ENCODE data around the gene PCGF5. TPM values are rescaled to one million over a fixed set of nuclear protein-coding genes. Genes with fewer than 3 reads are reported as not detected.

The PCGF5 gene
- polyA plus RNA-seq, 1 donor from 2014 or later: 81.7 TPM

DNA sequence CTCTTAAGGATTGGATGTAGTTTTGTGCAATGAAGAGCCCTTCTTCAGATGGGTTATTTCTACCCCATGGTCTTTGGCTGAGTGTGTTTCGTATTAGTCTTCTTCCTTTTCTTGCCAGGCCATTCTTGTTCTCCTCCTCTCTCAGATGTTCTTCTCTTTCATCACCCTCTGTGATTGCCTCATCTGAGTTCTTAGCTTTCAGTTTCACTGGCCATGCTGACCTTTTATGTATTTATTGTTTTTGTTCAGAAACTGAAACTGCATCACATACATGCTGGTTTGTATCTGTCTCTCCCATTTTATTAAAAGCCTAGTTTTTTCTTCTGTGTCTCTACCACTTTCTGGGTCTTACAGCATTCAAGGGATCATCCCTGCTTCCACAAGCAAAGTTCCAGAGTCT is 21.7 kb upstream of the PCGF5 start:
- no peaks in the 10 kb centered on the region for H3K27me3 Mint-ChIP-seq
- peak overlapping the region; percentile 0 to 78 (median 14) for H3K4me3 Mint-ChIP-seq
- peaks cover 0 to 3% (median 0%) of the 10 kb centered on the region in 3 donors for H3K9me3 Mint-ChIP-seq
- peak overlapping the region; percentile 34 to 96 (median 95) for H3K27ac Mint-ChIP-seq
- H3K4me1 Mint-ChIP-seq: peaks cover 62 to 81% (median 64%) of the 10 kb centered on the region in 3 donors
- H3K36me3 Mint-ChIP-seq: peaks cover 3% of the 10 kb centered on the region

DNA sequence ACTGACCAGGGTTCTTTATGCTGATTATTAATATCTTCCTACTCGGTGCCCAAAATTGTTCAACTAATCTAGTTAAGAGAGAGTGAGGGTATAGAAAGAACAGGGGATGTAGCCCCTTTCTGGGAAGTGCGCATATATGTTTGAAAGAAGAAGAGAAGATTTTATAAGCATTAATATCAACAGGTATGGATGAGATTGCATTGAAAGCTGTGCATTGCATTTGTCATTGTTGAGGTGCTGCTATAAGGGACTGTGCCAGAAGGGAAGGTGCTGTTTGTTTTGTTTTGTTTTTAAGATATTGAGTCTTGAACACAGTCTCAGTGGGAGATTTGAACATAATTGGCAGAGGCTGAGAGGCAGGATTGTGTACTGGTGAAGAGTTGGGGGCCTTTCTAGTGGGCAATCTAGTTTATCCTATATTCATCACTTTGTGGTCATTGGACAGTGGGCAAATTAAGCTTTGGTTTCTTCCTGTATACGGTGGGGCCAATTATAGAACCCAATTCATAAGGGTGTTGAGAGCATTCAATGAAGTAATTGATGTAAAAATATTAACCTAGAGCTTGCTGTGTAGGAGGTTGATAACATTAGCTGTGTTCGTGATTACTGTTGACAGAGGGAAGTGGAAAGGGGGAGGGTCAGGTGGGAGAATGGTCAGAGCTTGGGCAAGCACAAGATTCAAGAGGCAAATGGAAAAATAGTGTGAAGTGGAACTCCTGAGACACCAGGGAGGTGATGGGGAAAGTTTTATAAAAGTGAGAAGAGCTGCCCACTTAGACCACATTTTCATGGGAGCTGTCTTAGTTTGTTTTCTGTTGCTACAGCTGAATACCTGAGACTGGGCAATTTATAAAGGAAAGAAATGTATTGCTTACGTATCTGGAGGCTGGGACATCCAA is 19.9 kb upstream of the PCGF5 start:
- Mint-ChIP-seq H3K36me3 (peaks cover 5% of the 10 kb centered on the region), H3K4me3 (peak overlapping the region; percentile 68 to 88 (median 74)), H3K27me3 (no peaks in the 10 kb centered on the region), H3K9me3 (no peaks in the 10 kb centered on the region), H3K27ac (peak overlapping the region; percentile 34 to 96 (median 90)), H3K4me1 (peaks cover 59 to 79% (median 62%) of the 10 kb centered on the region in 3 donors)

DNA sequence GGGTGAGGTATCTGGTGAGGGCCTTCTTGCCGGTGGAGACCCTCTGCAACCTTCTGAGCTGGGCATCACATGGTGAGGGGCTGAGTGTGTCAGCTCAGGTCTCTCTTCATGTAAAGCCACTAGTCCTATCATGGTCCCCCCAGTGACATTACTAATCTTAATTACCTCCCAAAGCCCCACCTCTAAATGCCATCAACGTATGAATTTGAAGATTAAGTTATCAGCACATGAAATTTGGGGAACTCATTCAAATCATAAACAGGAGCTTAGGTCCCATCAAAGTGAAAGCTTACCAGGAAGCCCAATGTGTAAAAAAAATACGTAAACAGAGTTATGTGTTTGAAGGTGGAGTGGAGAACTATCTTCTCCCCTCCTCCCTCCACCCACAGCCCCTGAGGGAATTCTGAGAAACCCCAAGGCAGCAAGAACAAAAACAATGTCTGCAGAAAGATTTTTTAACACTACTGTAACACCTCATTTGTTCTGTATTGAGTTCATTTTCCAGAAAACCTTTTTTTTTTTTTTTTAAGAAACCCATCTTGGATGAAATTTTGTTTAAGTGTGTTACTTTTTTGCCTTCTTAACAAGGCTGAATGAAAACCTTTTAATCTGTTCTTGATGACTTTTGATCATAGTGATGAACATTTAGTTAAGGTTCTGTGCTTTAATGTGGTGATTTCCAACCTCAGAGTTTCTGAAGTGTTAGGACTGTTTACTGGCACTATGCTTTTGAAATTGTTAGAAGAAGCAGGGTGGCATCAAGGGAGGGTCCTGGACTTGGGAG is 19.1 kb upstream of the PCGF5 start:
- Mint-ChIP-seq H3K9me3 (no peaks in the 10 kb centered on the region), H3K27me3 (no peaks in the 10 kb centered on the region), H3K27ac (peak overlapping the region; percentile 34 to 92 (median 90)), H3K36me3 (peaks cover 5% of the 10 kb centered on the region), H3K4me1 (peaks cover 62 to 78% (median 65%) of the 10 kb centered on the region in 3 donors), H3K4me3 (peak overlapping the region; percentile 68 to 88 (median 74))

DNA sequence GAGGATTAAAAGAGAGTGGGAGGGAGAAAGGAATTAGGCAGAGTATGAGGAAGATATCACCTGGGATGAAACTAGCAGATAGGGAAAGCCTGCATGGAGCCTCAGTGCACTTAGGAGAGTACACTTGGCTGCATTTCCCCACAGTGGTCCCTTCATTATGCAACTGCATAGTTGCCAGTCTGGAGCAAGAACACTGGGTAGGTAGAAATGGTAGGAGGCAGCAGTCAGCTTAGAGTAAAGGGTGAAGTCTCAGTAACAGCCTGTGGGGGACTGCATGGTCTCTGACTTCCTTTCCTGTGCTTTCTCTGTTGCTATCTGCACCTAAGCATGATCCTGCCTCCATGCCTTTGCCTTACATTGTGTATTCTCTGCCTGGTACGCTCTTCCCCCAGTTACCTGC is 14.0 kb upstream of the PCGF5 start:
- Mint-ChIP-seq H3K4me1 (peaks cover 57 to 71% (median 64%) of the 10 kb centered on the region in 3 donors), H3K4me3 (peak overlapping the region in 3 of 4 donors; percentile 19 to 52 (median 48)), H3K27me3 (no peaks in the 10 kb centered on the region), H3K27ac (peak overlapping the region in 1 of 3 donors; percentile 34), H3K9me3 (no peaks in the 10 kb centered on the region), H3K36me3 (peaks cover 6% of the 10 kb centered on the region)

DNA sequence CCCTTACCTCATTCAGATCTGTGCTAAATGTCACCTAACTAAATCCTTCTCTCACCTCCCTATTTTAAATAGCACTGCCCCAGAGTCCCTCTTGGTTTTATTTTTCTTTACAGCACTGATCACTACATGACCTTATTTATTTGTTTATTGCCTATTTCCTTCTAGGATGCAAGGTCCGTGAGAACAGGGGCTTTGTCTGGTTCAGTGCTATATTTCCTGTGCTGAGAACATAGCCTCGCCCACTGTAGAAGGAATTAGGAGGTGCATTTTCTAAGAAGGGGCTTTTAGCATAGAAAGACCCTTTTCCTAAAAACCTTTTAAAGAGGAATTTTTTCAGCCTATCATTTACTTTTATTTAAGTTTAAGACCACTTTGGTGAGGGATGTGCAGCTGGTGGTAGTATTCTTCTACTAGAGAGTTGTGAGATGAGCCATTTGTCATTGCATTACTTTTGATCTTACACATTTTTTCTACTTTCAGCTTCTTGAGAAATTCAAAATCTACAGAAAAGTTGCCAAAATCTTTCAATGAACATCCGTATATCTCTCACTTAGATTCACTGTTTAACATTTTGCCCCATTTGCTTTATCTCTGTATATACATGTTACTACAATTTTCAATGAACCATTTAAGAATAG is 13.5 kb upstream of the PCGF5 start:
- peaks cover 53 to 70% (median 63%) of the 10 kb centered on the region in 3 donors for H3K4me1 Mint-ChIP-seq

DNA sequence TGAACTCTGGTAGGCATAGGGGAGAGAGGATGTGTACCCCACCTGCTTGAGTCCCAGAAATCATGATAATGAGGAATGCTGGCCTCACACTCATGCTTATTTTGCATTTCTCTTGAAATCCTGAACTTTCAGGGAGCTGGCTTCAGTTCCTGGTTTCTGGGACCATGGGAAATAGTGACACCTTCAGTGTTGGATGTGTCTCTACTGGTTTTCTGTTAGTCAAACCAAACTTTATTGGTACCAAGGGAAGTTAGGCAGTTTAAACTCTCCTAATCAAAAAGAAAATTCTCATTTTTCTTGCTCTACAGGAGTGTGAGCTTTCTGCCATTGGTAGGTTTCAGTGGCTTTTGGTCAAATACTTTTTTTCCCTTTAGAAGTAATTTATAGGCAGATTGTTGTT is 11.8 kb upstream of the PCGF5 start:
- H3K4me3 Mint-ChIP-seq: no peak overlapping the region
- no peaks in the 10 kb centered on the region for H3K9me3 Mint-ChIP-seq
- H3K36me3 Mint-ChIP-seq: peaks cover 6% of the 10 kb centered on the region
- H3K4me1 Mint-ChIP-seq: peaks cover 43 to 63% (median 56%) of the 10 kb centered on the region in 3 donors
- H3K27me3 Mint-ChIP-seq: no peaks in the 10 kb centered on the region
- H3K27ac Mint-ChIP-seq: peak overlapping the region in 2 of 3 donors; percentile 26 to 35

More for the DNA sequence above, 13.5 kb upstream of the PCGF5 start:
- no peaks in the 10 kb centered on the region for H3K9me3 Mint-ChIP-seq
- H3K27ac Mint-ChIP-seq: peak overlapping the region in 1 of 3 donors; percentile 34
- H3K4me3 Mint-ChIP-seq: peak overlapping the region in 2 of 4 donors; percentile 48 to 52
- no peaks in the 10 kb centered on the region for H3K27me3 Mint-ChIP-seq
- H3K36me3 Mint-ChIP-seq: peaks cover 6% of the 10 kb centered on the region

DNA sequence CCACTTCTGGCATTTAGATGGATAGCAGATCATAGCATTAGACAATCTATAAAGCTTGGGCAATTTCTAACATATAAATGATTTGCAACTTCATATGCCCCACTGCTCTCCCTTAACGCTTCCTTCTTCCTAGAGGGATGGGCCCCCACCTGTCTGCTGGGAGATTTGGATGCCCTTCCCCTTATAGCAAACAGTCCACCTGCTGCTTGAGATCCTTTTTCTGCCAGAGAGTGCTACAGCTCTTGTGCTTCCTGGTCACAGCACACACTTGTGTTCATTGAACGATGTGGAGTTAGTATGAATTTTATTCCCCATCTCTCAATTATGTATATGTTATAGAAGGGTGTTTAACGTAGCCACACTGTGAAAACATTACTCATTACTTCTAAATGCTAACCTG is 10.4 kb upstream of the PCGF5 start:
- Mint-ChIP-seq H3K27me3 (no peaks in the 10 kb centered on the region), H3K4me1 (peaks cover 47 to 68% (median 60%) of the 10 kb centered on the region in 3 donors), H3K9me3 (no peaks in the 10 kb centered on the region), H3K36me3 (peaks cover 6% of the 10 kb centered on the region), H3K27ac (peak overlapping the region; percentile 33 to 84 (median 59)), H3K4me3 (peak overlapping the region; percentile 1 to 85 (median 40))

DNA sequence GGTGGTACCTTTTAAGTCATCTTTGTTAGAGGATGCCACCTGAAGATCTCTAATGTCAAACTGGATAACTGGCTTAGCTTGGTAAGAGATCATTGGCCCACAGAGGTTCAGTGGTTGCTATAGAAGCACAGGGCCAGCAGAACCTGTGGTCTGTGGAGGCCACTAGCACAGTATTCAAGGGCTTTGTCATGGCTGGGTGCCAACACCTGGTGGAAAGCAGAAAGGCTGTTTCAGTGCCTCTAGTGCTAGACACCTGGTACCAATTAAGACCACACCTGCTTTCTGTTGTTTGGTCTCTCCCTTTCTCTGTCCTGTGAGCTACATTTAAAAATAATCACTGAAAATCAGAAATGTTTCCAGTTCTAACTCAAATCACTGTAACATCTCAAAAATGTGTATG is 10.0 kb upstream of the PCGF5 start:
- peak overlapping the region in 3 of 4 donors; percentile 30 to 85 (median 45) for H3K4me3 Mint-ChIP-seq

DNA sequence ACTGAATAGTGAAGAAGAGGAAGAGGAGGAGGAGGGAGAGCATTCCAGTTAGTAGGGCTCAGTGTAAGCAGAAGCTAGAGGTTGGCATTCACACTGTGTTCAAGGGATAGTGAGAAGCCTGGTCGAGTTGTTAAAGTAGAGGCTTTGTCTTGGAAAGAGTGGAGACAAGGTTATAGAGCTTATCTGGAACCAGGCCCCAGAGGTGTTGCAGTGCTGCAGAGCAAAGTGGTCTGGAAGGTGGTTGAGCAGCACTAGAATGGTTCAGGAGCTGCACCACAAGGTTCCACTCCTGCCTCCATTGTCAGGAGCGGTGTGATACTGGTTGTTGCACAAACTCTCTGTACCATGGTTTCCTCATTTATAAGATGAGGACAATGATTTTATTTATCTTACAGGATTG is 8.8 kb upstream of the PCGF5 start:
- Mint-ChIP-seq H3K9me3 (no peaks in the 10 kb centered on the region), H3K4me1 (peaks cover 55 to 66% (median 56%) of the 10 kb centered on the region in 3 donors), H3K27ac (peak overlapping the region in 2 of 3 donors; percentile 7 to 61), H3K4me3 (peak overlapping the region in 2 of 4 donors; percentile 25 to 47), H3K27me3 (no peaks in the 10 kb centered on the region), H3K36me3 (peaks cover 4% of the 10 kb centered on the region)

More for the DNA sequence above, 10.0 kb upstream of the PCGF5 start:
- H3K4me1 Mint-ChIP-seq: peaks cover 51 to 66% (median 58%) of the 10 kb centered on the region in 3 donors
- H3K9me3 Mint-ChIP-seq: no peaks in the 10 kb centered on the region
- no peaks in the 10 kb centered on the region for H3K27me3 Mint-ChIP-seq
- peaks cover 5% of the 10 kb centered on the region for H3K36me3 Mint-ChIP-seq
- H3K27ac Mint-ChIP-seq: peak overlapping the region; percentile 33 to 84 (median 59)

DNA sequence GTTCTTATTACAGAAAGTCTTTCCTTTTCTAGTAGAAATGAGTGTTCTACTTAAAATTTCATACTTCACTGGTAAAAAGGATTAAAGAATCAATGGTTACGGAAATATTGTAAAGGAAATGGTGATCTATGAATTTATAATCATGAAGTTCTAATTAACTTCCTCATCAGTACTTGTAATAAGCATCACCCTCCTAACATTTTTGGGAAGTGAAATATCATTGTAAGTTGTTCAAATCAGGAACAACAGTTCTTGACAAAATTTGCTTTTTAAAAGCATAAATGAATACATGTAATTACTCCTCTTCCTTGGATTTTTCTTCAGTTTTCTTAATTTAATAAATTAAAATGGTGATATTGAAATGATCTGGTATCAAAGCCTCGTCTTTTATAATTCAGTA is 5.6 kb upstream of the PCGF5 start:
- H3K4me1 Mint-ChIP-seq: peaks cover 41 to 53% (median 44%) of the 10 kb centered on the region in 3 donors

DNA sequence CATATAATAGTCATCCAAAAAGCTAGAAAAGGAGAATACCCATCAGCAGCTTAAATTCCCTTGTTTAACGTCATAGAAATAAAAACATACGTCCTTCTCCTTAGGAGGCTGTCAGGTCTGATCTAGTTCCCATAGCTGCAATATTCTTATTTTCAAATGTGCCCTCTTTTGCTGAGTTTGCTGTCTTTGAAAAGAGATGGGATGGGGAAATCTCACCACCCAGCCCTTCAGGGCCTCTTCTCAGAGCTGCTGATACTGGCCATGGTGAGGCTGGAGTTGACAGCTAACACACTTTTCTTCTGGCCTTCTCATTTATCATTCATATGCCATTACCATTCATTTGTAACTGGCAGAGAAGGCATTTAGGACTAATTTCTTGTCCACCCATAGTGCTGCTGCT is 5.1 kb upstream of the PCGF5 start:
- no peak overlapping the region for H3K27ac Mint-ChIP-seq
- no peaks in the 10 kb centered on the region for H3K36me3 Mint-ChIP-seq
- no peaks in the 10 kb centered on the region for H3K9me3 Mint-ChIP-seq
- H3K4me1 Mint-ChIP-seq: peaks cover 39 to 52% (median 43%) of the 10 kb centered on the region in 3 donors
- H3K4me3 Mint-ChIP-seq: peak overlapping the region in 1 of 4 donors; percentile 56
- no peaks in the 10 kb centered on the region for H3K27me3 Mint-ChIP-seq

More for the DNA sequence above, 5.6 kb upstream of the PCGF5 start:
- peaks cover 3% of the 10 kb centered on the region for H3K36me3 Mint-ChIP-seq
- H3K27ac Mint-ChIP-seq: peak overlapping the region in 1 of 3 donors; percentile 11
- H3K4me3 Mint-ChIP-seq: peak overlapping the region in 3 of 4 donors; percentile 8 to 81 (median 41)
- H3K27me3 Mint-ChIP-seq: no peaks in the 10 kb centered on the region
- no peaks in the 10 kb centered on the region for H3K9me3 Mint-ChIP-seq

DNA sequence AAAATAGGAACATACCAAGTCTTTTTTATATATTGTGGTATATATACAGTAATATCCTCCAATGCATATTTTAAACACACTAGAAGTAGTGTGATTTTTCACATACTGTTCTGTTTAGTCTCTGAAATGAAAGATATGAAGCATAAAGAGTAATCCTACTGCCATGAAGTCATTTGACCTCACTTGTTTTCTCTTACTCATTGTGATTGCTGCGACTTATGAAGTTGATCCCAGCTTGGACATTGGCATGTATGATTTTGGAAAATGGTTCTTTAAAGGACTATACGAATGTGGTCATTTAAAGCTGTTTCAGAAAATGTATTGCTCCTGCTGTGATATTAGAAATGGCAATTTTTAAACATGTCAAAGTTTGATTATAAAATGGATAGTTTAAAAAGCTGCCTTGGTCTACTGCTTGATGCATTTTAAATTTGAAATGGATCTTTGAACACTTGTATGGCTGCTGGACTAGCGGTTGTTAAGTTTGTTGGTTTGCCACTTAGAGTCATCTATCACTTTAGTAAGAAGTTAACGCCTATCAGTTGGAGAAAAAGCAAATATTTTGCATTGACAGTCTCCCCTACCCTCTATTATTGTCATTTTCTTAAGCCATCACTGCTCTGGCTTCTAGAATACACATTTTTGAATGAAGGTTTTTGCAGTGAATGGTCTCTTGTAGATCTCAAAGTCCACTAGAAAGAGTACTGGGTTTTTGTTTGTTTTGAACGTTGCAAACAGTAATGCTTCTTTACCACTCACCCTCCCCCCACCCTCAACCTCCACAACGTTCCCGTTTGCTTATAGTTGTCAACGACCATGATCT is 881 bp upstream of the PCGF5 start:
- Mint-ChIP-seq H3K36me3 (peaks cover 7% of the 10 kb centered on the region), H3K27ac (peak overlapping the region; percentile 92 to 98 (median 95)), H3K9me3 (no peaks in the 10 kb centered on the region), H3K4me1 (peaks cover 43 to 54% (median 54%) of the 10 kb centered on the region in 3 donors), H3K4me3 (peak overlapping the region; percentile 81 to 92 (median 90)), H3K27me3 (no peaks in the 10 kb centered on the region)

DNA sequence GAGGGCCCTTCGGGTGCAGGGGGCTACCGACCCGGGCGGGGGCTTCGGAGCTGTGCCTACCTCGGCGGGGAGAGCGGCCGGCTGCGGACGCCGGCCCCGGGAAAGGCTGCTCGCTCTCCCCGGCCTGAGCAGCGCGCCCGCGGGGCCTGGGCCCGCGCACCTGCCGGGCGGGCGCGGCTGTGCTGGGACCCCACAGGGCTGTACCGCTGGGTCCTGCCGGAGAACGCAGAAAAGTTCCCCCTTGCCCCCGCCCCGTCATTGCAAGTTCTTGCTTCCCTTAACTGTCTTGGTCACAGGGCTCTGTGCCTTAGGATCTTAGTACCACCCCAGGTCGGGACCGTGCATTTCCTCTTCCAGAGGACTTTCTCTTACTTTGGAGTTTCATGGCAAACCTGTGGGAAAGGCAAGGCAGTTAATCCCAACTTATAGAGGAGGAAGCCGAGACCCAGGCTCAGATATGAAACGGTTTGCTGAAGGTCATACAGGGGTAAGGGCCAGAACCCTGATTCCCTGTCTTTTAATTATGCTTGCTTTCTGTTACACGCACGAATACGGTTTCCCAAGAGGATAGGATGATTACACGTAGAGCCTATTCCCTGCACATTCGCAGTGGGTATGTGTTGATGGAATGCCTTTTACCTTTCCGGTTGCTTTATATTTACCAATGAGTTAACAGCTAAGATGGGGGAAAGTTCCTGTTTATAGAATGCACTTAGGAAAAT is 652 bp downstream of the PCGF5 start:
- Mint-ChIP-seq H3K4me3 (peak overlapping the region; percentile 89 to 95 (median 92)), H3K4me1 (peaks cover 37 to 50% (median 43%) of the 10 kb centered on the region in 3 donors), H3K27me3 (no peaks in the 10 kb centered on the region), H3K9me3 (no peaks in the 10 kb centered on the region), H3K36me3 (peaks cover 7% of the 10 kb centered on the region), H3K27ac (peak overlapping the region; percentile 92 to 94 (median 93))
